ENCODE results near the gene TYW1B. TPM values are rescaled to one million over a fixed set of nuclear protein-coding genes. Genes with fewer than 3 reads are reported as not detected.
"Not testable (repeated sequence)": the region's sequence is repeated elsewhere in the genome, so short reads cannot be mapped to it uniquely, and the experiment has no call there.

TYW1B gene
- total and polyA plus RNA-seq, 2 donors (not counting 1 experiment from before 2014, with no cell fraction given): 4.7 to 6.1 TPM

- Histone ChIP-seq H3K4me3 (replicated peaks in 1 of 4; ENCODE audit: control extremely low read depth in 1 of 4, insufficient read depth in 1 of 4, low read depth in 3 of 4, low read length in 4 of 4) (no peak overlapping the region), H3K9me3 (ENCODE audit: control insufficient read depth, insufficient read depth, low read depth, low read length) (no peaks in the 10 kb centered on the region), H3K9ac (ENCODE audit: insufficient read depth, low read length) (no peak overlapping the region), H3K27ac (ENCODE audit: insufficient read depth, low read length) (no peak overlapping the region), H4K20me1 (ENCODE audit: control insufficient read depth, extremely low read depth, insufficient read depth, low read length) (no peaks in the 10 kb centered on the region), H3K4me2 (ENCODE audit: extremely low read depth, insufficient read depth, low read length) (no peak overlapping the region), H3K79me2 (ENCODE audit: control insufficient read depth, insufficient read depth, low read length) (no peaks in the 10 kb centered on the region), H2AFZ (ENCODE audit: low read length) (no peak overlapping the region), H3K27me3 (ENCODE audit: control insufficient read depth, insufficient read depth, low read length) (no peaks in the 10 kb centered on the region), H3K4me1 (ENCODE audit: control insufficient read depth, extremely low read depth, insufficient read depth, low read length) (no peaks in the 10 kb centered on the region), H3K36me3 (ENCODE audit: control insufficient read depth, insufficient read depth, low read length) (no peaks in the 10 kb centered on the region)
- TF ChIP-seq, protein P1, sequence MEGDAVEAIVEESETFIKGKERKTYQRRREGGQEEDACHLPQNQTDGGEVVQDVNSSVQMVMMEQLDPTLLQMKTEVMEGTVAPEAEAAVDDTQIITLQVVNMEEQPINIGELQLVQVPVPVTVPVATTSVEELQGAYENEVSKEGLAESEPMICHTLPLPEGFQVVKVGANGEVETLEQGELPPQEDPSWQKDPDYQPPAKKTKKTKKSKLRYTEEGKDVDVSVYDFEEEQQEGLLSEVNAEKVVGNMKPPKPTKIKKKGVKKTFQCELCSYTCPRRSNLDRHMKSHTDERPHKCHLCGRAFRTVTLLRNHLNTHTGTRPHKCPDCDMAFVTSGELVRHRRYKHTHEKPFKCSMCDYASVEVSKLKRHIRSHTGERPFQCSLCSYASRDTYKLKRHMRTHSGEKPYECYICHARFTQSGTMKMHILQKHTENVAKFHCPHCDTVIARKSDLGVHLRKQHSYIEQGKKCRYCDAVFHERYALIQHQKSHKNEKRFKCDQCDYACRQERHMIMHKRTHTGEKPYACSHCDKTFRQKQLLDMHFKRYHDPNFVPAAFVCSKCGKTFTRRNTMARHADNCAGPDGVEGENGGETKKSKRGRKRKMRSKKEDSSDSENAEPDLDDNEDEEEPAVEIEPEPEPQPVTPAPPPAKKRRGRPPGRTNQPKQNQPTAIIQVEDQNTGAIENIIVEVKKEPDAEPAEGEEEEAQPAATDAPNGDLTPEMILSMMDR (conservative IDR thresholded peaks at IDR 0.05 in 1 of 2, IDR thresholded peaks at IDR 0.05 in 1 of 2; ENCODE audit: low read depth in 1 of 2, low read length in 2 of 2): no peak
- no peak for TF ChIP-seq EZH2 (IDR thresholded peaks at IDR 0.05; ENCODE audit: low read length, missing control alignments)
- DNase-seq (ENCODE audit: low read depth in 2 of 2): no peak
These were observed 121.5 kb downstream of the TYW1B start for GRCh38 chr7:72706521-72706920.

- H3K4me2 ChIP-seq (ENCODE audit: extremely low read depth, insufficient read depth, low read length); H3K36me3 ChIP-seq (ENCODE audit: control insufficient read depth, insufficient read depth, low read length); H3K27me3 ChIP-seq (ENCODE audit: control insufficient read depth, insufficient read depth, low read length); DNase-seq (ENCODE audit: low read depth in 2 of 2); H3K4me3 ChIP-seq (replicated peaks in 1 of 4; ENCODE audit: control extremely low read depth in 1 of 4, insufficient read depth in 1 of 4, low read depth in 3 of 4, low read length in 4 of 4); H3K79me2 ChIP-seq (ENCODE audit: control insufficient read depth, insufficient read depth, low read length); H3K4me1 ChIP-seq (ENCODE audit: control insufficient read depth, extremely low read depth, insufficient read depth, low read length); H3K9ac ChIP-seq (ENCODE audit: insufficient read depth, low read length); H3K9me3 ChIP-seq (ENCODE audit: control insufficient read depth, insufficient read depth, low read depth, low read length); H4K20me1 ChIP-seq (ENCODE audit: control insufficient read depth, extremely low read depth, insufficient read depth, low read length); H2AFZ ChIP-seq (ENCODE audit: low read length); H3K27ac ChIP-seq (ENCODE audit: insufficient read depth, low read length): not testable (repeated sequence)
These were observed 122.3 kb downstream of the TYW1B start for GRCh38 chr7:72705693-72706092.

DNA sequence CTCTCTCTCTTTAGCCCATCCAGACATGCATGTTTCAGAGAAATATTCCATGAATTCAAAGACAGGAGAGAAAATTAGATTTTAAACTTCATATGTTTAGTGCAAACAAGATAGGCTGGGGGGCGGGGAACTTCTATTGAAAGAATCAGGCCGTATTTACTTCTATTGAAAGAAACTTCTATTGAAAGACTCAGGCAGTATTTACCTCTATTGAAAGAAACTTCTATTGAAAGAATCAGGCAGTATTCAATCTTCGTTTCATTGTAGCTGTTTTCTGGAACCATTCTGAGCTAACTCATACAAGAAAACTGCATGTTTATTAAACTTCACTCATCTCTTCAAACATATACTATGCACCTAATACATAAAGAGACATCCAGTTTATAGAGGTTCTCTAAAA lies 123.1 kb downstream of the TYW1B start:
- Histone ChIP-seq H3K4me3 (replicated peaks in 1 of 4; ENCODE audit: control extremely low read depth in 1 of 4, insufficient read depth in 1 of 4, low read depth in 3 of 4, low read length in 4 of 4) (no peak overlapping the region), H3K9ac (ENCODE audit: insufficient read depth, low read length) (no peak overlapping the region)

DNA sequence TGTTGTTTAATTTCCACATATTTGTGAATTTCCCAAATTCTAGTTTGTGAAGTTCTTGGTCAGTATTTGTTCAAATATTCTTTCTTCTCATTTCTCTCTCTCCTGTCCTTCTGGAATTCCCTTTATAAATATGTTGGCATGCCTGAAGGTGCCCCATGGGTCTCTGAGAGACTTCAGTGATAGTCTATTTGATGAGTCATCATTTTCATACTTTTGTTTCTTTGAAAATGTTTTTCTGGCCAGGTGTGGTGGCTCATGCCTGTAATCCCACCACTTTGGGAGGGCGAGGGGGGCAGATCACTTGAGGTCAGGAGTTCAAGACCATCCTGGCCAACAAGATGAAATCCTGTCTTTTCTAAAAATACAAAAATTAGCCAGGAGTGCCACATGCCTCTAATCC lies 127.5 kb downstream of the TYW1B start:
- not testable (repeated sequence) for H3K27ac ChIP-seq (ENCODE audit: insufficient read depth, low read length); H4K20me1 ChIP-seq (ENCODE audit: control insufficient read depth, extremely low read depth, insufficient read depth, low read length); H3K79me2 ChIP-seq (ENCODE audit: control insufficient read depth, insufficient read depth, low read length); DNase-seq (ENCODE audit: low read depth in 2 of 2); H3K9me3 ChIP-seq (ENCODE audit: control insufficient read depth, insufficient read depth, low read depth, low read length); H3K27me3 ChIP-seq (ENCODE audit: control insufficient read depth, insufficient read depth, low read length); H3K36me3 ChIP-seq (ENCODE audit: control insufficient read depth, insufficient read depth, low read length); H3K4me3 ChIP-seq (replicated peaks in 1 of 4; ENCODE audit: control extremely low read depth in 1 of 4, insufficient read depth in 1 of 4, low read depth in 3 of 4, low read length in 4 of 4); H2AFZ ChIP-seq (ENCODE audit: low read length); H3K4me1 ChIP-seq (ENCODE audit: control insufficient read depth, extremely low read depth, insufficient read depth, low read length); H3K4me2 ChIP-seq (ENCODE audit: extremely low read depth, insufficient read depth, low read length); H3K9ac ChIP-seq (ENCODE audit: insufficient read depth, low read length)

More for the DNA sequence above, 123.1 kb downstream of the TYW1B start:
- no peak overlapping the region for H3K27ac ChIP-seq (ENCODE audit: insufficient read depth, low read length)
- no peak overlapping the region for H2AFZ ChIP-seq (ENCODE audit: low read length)
- no peaks in the 10 kb centered on the region for H3K79me2 ChIP-seq (ENCODE audit: control insufficient read depth, insufficient read depth, low read length)
- DNase-seq (ENCODE audit: low read depth in 2 of 2): no peak
- no peak overlapping the region for H3K4me2 ChIP-seq (ENCODE audit: extremely low read depth, insufficient read depth, low read length)
- no peaks in the 10 kb centered on the region for H3K27me3 ChIP-seq (ENCODE audit: control insufficient read depth, insufficient read depth, low read length)
- H4K20me1 ChIP-seq (ENCODE audit: control insufficient read depth, extremely low read depth, insufficient read depth, low read length): no peaks in the 10 kb centered on the region
- no peaks in the 10 kb centered on the region for H3K4me1 ChIP-seq (ENCODE audit: control insufficient read depth, extremely low read depth, insufficient read depth, low read length)
- no peaks in the 10 kb centered on the region for H3K36me3 ChIP-seq (ENCODE audit: control insufficient read depth, insufficient read depth, low read length)
- H3K9me3 ChIP-seq (ENCODE audit: control insufficient read depth, insufficient read depth, low read depth, low read length): no peaks in the 10 kb centered on the region
- TF ChIP-seq EZH2 (IDR thresholded peaks at IDR 0.05; ENCODE audit: low read length, missing control alignments): no peak
- TF ChIP-seq, protein P1 (conservative IDR thresholded peaks at IDR 0.05 in 1 of 2, IDR thresholded peaks at IDR 0.05 in 1 of 2; ENCODE audit: low read depth in 1 of 2, low read length in 2 of 2): no peak

DNA sequence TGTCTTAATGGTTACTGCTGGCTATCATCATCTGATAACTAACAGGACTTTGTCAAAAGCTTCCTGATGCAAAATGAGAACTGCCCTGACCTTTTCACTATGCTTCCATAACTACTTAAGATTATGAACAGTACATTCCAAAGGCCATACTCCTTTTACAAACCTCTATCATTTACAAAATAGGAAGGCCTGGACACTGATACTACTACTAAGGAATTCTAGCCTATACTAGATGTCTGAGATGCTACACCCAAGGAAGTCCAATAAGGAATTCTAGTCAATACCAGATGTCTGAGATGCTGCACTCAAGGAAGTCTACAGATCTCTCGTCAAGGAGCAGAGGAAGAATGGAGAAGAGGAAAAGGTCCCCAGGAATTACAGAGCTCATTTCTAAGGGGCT lies 130.9 kb downstream of the TYW1B start:
- H3K79me2 ChIP-seq (ENCODE audit: control insufficient read depth, insufficient read depth, low read length); H2AFZ ChIP-seq (ENCODE audit: low read length); H3K27me3 ChIP-seq (ENCODE audit: control insufficient read depth, insufficient read depth, low read length); H3K9ac ChIP-seq (ENCODE audit: insufficient read depth, low read length); H4K20me1 ChIP-seq (ENCODE audit: control insufficient read depth, extremely low read depth, insufficient read depth, low read length); DNase-seq (ENCODE audit: low read depth in 2 of 2); H3K9me3 ChIP-seq (ENCODE audit: control insufficient read depth, insufficient read depth, low read depth, low read length); H3K4me2 ChIP-seq (ENCODE audit: extremely low read depth, insufficient read depth, low read length); H3K36me3 ChIP-seq (ENCODE audit: control insufficient read depth, insufficient read depth, low read length); H3K27ac ChIP-seq (ENCODE audit: insufficient read depth, low read length); H3K4me1 ChIP-seq (ENCODE audit: control insufficient read depth, extremely low read depth, insufficient read depth, low read length); H3K4me3 ChIP-seq (replicated peaks in 1 of 4; ENCODE audit: control extremely low read depth in 1 of 4, insufficient read depth in 1 of 4, low read depth in 3 of 4, low read length in 4 of 4): not testable (repeated sequence)

Data from fibroblast of lung (primary cell).